Thoracic aorta (tissue), 2 donors: ENCODE measurements around the gene CYFIP2. TPM values are rescaled to one million over a fixed set of nuclear protein-coding genes. Genes with fewer than 3 reads are reported as not detected.
A peak's percentile ranks its signal among the peaks of the same experiment; 100 is the strongest.

Source experiments
- ATAC-seq: fragments of 150-250 bp; one replicate; pipeline ENCODE4 v1.8.0; 2017; ENCODE audit warnings: low read depth; ENCODE audit not compliant: insufficient number of reproducible peaks, low FRiP score
- DNase-seq: peaks from one replicate; pipeline ENCODE4 v3.0.0-alpha.2; 2020; ENCODE audit warnings: low spot score
- H3K27ac ChIP-seq, 2 donors: fragments of 200-600 bp; sonication (generic); 1 replicate in 1 of 2; 2 replicates in 1 of 2; pipeline ENCODE4 v1.5.1; 2016; ENCODE audit warnings: mild to moderate bottlenecking in 2 of 2, moderate library complexity in 2 of 2
- H3K27me3 ChIP-seq: fragments of 200-600 bp; sonication (generic); replicated peaks from 2 replicates; pipeline ENCODE4 v1.6.0; 2016; ENCODE audit warnings: mild to moderate bottlenecking; ENCODE audit not compliant: insufficient read depth
- H3K36me3 ChIP-seq: fragments of 200-600 bp; sonication (generic); one replicate; pipeline ENCODE4 v1.5.1; 2016
- H3K4me1 ChIP-seq, 2 donors: fragments of 200-600 bp; sonication (generic); 1 replicate in 1 of 2; 2 replicates in 1 of 2; pipeline versions ENCODE4 v1.5.1 to v1.6.0; 2016; ENCODE audit warnings: low read depth in 2 of 2, mild to moderate bottlenecking in 1 of 2; ENCODE audit not compliant: control insufficient read depth in 1 of 2
- H3K4me3 ChIP-seq: fragments of 200-600 bp; sonication (generic); 2 replicates; pipeline ENCODE4 v1.5.1; 2016; ENCODE audit warnings: mild to moderate bottlenecking
- H3K9me3 ChIP-seq: fragments of 200-600 bp; sonication (generic); 2 replicates; pipeline ENCODE4 v1.5.1; 2016
- CTCF ChIP-seq: fragments of 200-600 bp; sonication (generic); IDR thresholded peaks from one replicate; pipeline ENCODE4 v1.5.1; 2019; ENCODE audit warnings: antibody characterized with exemption
- total RNA-seq, 2 donors: library from RNA; depleted of rRNA; stranded (reverse); fragments of >200 nt; gene quantifications; one replicate each; pipeline versions ENCODE4 v1.1.0 to v1.2.3, GENCODE V29; 2016

The CYFIP2 gene
- total RNA-seq, 2 donors from 2014 or later, result 60.0 to 192 TPM

GRCh38 chr5:157259699-157260098, 6.2 kb upstream of the CYFIP2 start:
- TF ChIP-seq CTCF, result no peak
- H3K4me1 ChIP-seq, result no peaks in the 10 kb centered on the region
- H3K27ac ChIP-seq, result no peak overlapping the region
- H3K9me3 ChIP-seq, result no peaks in the 10 kb centered on the region
- H3K4me3 ChIP-seq, result no peak overlapping the region
- ATAC-seq, result no peak
- no peaks in the 10 kb centered on the region for H3K36me3 ChIP-seq
- no peaks in the 10 kb centered on the region for H3K27me3 ChIP-seq
- DNase-seq, result no peak

GRCh38 chr5:157263496-157264090, 2.3 kb upstream of the CYFIP2 start:
- no peak for DNase-seq
- H3K4me3 ChIP-seq, result no peak overlapping the region
- no peak for TF ChIP-seq CTCF
- no peaks in the 10 kb centered on the region for H3K9me3 ChIP-seq
- H3K27ac ChIP-seq, result no peak overlapping the region
- H3K4me1 ChIP-seq, result peaks cover 0 to 21% of the 10 kb centered on the region in 2 donors
- no peaks in the 10 kb centered on the region for H3K27me3 ChIP-seq
- no peak for ATAC-seq
- H3K36me3 ChIP-seq, result no peaks in the 10 kb centered on the region

GRCh38 chr5:157266286-157267007, 524 bp downstream of the CYFIP2 start:
- no peak overlapping the region for H3K27ac ChIP-seq
- H3K36me3 ChIP-seq, result no peaks in the 10 kb centered on the region
- peaks cover 0 to 21% of the 10 kb centered on the region in 2 donors for H3K4me1 ChIP-seq
- DNase-seq (no peak), ATAC-seq (no peak)
- H3K4me3 ChIP-seq, result peak overlapping the region; percentile 70
- no peak for TF ChIP-seq CTCF
- no peaks in the 10 kb centered on the region for H3K9me3 ChIP-seq
- H3K27me3 ChIP-seq, result no peaks in the 10 kb centered on the region

GRCh38 chr5:157267025-157267424, 1.1 kb downstream of the CYFIP2 start:
- peaks cover 0 to 21% of the 10 kb centered on the region in 2 donors for H3K4me1 ChIP-seq
- H3K4me3 ChIP-seq, result peak overlapping the region; percentile 70
- DNase-seq (no peak), ATAC-seq (no peak)
- no peaks in the 10 kb centered on the region for H3K27me3 ChIP-seq
- no peak overlapping the region for H3K27ac ChIP-seq
- TF ChIP-seq CTCF, result no peak
- H3K9me3 ChIP-seq, result no peaks in the 10 kb centered on the region
- H3K36me3 ChIP-seq, result no peaks in the 10 kb centered on the region

GRCh38 chr5:157267761-157268480, 2.0 kb downstream of the CYFIP2 start:
- Histone ChIP-seq H3K36me3 (no peaks in the 10 kb centered on the region), H3K9me3 (no peaks in the 10 kb centered on the region), H3K27ac (no peak overlapping the region), H3K27me3 (no peaks in the 10 kb centered on the region), H3K4me3 (no peak overlapping the region), H3K4me1 (peaks cover 0 to 21% of the 10 kb centered on the region in 2 donors)
- TF ChIP-seq CTCF, result no peak
- DNase-seq (no peak), ATAC-seq (no peak)
